HG02981 (cell line): ENCODE data around the gene SORT1.
A peak's percentile ranks its signal among the peaks of the same experiment; 100 is the strongest.
"Not testable (repeated sequence)": the region's sequence is repeated elsewhere in the genome, so short reads cannot be mapped to it uniquely, and the experiment has no call there.

Source experiments
- ATAC-seq: cut with Tn5 transposase; IDR thresholded peaks from one replicate; pipeline ENCODE4 v1.9.1; 2021; ENCODE audit warnings: mild to moderate bottlenecking, moderate library complexity; ENCODE audit not compliant: unreplicated experiment

SORT1 gene

DNA sequence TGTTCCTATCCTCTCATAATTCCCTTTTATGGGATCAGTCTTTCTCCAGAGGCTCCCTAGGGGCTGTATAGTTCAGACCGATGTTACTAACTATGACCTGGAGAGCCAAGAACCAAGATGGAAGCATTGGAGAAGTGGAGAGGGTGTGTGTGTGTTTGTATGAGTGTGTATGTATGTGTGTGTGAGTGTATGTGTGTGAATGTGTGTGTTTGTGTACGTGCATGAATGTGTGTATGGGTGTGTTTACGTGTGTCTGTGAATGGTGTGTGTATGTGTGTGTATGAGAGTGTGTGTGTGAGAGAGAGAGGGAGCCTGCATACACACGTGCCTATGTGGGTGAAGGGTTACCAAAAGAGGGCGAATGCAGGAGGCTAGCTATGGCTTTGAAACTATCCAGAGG lies 95.8 kb downstream of the SORT1 start:
- ATAC-seq = no peak

DNA sequence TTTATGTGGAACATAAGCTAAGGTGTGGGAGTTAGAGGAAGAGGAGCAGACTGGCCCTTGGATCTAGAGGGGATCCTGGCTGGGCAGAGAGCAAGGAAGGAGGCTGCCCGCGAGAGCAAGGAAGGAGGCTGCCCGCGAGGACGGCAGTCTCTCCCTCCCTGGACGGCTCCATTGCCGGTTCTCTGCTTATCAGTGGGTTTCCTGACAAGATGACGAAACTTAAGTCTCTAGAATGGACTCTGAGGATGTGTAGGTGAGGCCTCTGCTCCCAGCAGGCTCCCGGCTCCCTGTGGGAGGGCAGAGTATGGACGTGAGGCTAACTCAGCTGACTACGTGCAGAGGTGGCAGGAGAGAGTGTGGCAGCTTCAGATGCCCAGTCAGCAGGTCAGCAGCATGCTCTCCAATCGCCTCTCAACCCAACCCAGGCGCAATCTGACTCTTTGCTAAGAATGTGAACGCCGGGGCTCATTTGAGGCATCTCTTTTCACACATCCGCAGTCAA lies 97.0 kb downstream of the SORT1 start:
- no peak for ATAC-seq

DNA sequence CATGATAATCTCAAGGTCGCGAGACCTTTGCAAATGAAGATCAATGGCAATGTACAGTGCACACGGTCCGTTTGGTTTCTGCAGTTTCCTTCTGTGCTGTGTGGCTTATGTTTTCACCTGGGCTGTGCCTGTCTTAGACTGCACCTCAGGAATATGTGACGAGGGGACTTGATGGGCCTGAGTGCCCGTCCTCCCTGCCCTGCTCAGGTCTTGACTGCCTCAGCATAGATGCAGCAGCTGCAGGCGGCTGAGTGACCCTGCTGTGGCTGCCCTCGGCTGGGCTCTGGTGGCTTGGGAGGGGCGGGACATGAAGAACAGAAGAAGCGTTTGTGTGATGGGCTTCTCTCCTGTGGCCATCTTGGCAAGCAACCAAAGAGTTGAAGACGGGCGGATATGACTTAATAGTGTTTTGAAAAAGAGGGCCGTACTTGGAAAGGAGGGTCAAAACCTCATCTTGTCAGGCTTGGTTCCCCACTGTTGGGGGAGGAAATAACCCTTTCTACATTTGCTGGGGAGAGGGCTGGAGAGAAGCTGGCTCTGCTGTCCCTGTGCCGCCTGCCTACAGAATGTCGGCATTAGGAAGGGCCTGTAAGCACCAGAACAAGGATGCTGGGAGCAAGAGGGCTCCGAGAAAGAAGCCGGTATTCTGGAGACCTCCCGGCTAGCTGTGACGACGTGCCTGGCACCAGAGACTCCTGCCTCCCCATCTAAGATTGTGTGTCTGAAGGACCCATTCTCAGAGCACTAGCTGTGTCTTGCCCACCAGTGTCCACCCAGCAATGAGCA lies 98.0 kb downstream of the SORT1 start:
- ATAC-seq = no peak

DNA sequence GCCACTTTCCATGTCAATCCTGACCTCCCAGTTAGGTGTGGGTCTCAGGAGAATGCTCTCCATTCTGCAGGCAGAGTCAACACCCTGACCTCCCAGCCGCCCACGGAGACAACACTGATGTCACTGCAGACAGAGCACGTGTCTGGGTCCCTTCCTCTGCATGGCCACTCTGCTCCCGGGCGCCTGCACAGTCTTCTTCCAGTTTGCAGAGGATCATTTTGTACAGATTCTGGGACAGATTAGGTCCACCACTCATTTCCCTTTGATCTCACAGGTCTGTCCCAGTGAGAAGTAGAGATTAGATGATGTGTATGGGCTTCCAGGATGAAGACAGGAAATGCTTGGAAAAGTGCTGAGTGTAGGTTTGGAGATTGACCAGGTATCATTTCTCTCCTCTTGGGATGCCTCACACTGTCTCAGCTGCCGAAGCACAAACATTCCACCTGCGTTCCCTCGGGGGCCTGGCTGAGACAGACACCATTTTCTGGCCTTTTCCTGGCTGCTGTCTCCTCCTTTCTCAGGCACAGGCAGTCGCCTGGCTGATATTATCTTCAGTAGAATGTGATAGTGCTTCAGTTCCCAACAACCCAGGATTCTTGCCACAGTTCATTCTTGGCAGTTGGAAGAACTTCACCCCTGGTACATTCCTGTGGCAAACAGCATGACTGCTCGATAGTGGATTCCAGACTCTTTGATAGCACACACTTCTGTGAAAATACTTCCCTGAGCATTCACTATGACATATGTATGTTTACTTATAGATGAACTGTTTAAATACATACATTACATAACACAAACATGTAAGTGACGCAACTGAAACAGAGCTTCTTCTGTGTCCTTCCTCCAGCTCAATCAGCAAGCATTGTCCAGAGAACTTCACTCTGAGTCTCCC lies 98.8 kb downstream of the SORT1 start:
- no peak for ATAC-seq

DNA sequence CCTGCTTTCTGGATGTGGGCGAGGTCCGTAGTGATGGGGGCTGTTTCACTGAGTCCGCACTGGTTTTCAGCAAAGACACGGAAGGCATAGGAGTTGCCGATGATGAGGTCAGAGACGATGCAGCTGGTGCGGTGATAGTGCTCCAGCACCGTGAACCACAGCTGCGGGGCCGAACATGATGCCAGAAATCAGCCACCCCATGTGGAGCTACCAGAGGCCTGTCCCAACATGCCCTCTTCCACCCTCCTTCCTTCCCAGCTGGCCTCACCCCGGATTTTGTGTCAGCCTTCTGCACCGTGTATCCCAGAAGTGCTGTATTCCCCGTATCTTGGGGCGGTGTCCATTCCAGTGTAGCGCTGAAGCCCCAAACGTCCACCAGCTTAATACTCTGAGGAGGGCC lies 100.9 kb downstream of the SORT1 start:
- no peak for ATAC-seq

DNA sequence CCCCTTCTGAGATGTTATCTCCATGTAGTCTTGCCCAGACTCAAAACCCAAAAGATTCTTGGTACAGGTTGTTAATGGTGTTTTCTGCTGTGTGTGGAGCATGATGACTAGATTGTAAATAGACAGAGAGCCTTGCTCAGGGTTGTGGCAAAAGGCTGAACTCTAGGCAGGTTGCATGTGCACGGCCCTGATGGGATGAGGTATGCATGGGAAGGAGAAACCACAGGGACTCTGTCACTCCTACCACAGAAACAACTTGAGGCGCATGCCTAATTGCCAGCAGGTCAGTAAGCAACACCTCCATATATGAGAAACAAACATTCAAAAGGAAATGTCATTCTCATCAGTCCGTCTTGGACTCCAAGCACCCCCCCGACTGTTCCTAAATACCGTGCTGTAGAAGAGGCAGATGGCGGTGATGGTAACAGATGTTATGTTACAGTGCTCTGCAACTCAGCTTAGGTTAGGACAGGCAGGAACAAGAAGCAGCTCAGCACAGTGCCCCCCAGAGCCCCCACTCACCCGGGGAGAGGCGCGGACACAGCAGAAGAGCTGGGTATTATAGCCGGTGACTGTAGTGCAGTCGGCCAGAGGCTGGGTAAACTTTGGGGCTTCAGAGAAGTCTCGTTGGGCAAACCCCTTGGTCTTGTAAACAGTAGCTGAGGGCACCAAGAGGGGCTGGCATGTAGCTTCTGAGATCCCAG lies 101.9 kb downstream of the SORT1 start:
- no peak for ATAC-seq

DNA sequence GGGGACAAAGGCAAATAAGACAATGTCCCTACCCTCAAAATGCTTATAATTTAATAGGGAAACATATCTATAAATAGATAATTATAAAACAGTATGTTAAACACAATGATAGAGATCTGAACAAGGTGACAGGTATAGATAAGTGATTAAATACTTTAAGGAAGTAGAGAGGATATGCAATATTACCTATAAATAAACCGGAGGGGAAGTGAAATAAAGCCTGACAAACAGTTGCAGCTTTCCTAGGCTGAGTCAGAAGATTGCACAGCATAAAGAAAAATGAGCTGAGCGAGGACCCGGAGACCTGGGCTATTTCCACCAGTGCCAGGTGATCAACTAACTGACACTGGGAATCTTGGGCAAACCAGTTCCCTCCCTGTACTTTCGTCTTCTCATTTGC lies 103.2 kb downstream of the SORT1 start:
- ATAC-seq = no peak

DNA sequence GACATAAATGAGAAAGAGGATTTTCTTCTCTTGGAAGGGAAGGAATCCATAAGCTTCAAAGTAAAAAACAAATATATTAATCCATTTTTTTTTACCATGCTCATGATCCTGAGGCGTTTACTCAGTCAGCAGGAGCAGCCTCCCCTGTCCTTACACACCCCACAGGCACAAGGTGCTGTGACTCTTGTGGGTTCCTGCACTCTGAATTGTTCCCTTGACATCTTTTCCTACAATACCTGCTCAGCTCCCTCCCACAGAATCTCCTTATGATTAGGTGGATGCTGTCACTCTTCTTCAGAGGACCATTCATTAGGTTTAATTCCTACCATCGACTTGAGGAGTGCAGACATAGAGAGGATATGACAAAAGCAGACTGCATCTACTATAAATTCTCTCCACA lies 104.7 kb downstream of the SORT1 start:
- ATAC-seq = no peak

DNA sequence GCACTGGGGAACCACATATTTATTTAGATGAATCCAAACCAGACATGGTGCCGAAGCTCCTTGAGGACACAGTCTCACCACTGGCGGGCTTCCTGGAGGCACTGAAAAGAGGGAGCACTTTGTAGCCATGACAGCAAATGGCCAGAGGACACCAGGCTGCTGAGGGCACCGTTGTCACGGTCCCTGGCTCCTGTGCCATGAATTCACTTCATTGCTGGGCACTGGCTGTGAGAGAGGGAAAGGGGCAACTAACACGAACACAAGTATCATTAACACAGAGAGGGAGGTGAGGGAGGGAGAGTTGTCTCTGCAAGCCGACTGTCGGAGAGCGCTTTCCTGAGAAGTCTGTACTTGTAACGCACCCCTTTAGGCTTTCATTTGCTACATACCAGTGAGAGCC lies 105.4 kb downstream of the SORT1 start:
- no peak for ATAC-seq

DNA sequence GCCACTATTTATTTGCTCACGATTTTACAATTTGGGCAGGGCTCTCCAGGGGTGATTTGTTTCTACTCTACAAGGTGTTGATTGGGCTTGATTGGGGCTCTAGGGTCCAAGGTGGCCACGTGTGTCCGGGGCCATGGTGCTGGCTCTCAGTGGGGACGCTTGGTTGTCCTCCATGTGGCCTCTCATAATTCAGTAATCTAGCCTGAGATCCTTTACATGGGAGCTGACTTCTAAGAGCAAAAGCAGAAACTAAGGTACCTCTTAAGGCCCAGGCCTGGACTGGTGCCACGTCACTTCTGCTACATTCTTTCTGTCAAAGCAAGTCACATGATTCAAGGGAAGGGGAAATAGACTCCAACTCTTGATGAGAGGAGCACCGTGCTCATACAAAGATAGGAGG lies 106.7 kb downstream of the SORT1 start:
- ATAC-seq = no peak

DNA sequence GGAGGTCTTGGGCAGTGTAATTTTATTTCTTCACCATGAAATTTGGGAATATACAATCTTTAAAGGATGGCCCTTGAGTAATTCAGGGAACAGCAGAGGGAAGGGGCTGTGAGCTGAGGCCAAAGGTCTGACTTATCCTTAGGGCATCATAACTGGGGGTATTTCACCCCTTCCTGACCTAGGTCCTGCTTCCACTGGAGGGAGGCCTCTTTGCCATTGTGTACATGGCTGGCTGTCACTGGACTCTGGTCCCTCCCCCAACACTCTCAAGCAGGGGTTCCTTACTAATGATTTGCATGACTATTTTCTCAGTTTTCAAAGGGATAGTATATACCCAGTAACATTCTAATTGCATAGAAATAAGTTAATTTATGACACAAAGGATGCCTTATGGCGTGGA lies 107.6 kb downstream of the SORT1 start:
- no peak for ATAC-seq

DNA sequence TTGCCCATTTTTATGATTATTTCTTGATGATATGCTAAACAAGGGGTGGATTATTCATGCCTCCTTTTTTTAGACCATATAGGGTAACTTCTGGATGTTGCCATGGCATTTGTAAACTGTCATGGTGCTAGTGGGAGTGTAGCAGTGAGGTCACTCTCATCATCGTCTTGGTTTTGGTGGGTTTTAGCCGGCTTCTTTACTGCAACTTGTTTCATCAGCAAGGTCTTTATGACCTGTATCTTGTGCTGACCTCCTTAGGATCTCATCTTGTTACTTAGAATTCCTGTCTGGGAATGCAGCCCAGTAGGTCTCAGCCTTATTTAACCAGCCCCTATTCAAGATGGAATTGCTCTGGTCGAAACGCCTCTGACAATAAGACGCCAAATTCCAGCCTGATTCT lies 111.0 kb downstream of the SORT1 start:
- ATAC-seq = not testable (repeated sequence)

DNA sequence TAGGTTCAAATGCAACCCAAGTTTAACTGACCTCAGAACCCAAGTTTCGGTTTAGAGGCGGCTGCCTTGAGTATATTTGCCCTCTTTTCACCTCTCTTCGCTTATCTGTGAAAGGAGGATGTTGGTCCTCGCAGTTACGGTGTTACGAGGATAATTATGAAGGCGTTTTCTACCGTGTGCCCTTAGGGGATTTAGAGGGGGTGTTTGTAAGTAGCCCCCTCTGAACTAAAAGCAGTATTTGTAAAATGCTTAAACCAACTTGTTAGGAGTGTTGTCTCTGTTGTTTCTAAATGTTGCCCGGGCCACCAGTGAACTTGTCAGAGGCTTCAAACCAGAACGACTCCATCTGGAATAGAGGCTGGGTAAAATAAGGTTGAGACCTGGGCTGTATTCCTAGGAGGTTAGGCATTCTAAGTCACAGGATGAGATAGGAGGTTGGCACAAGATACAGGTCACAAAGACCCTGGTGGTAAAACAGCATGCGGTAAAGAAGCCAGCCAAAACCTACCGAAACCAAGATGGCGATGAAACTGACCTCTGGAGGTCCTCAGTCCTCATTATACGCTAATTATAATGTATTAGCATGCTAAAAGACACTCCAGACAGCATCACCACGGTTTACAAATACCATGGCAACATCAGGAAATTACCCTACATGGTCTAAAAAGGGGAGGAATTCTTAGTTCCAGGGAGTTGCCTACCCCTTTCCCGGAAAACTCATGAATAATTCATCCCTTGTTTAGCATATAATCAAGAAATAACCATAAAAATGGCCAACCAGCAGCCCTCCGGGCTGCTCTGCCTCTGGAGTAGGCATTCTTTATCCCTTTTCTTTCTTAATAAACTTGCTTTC lies 113.7 kb downstream of the SORT1 start:
- ATAC-seq = no peak

DNA sequence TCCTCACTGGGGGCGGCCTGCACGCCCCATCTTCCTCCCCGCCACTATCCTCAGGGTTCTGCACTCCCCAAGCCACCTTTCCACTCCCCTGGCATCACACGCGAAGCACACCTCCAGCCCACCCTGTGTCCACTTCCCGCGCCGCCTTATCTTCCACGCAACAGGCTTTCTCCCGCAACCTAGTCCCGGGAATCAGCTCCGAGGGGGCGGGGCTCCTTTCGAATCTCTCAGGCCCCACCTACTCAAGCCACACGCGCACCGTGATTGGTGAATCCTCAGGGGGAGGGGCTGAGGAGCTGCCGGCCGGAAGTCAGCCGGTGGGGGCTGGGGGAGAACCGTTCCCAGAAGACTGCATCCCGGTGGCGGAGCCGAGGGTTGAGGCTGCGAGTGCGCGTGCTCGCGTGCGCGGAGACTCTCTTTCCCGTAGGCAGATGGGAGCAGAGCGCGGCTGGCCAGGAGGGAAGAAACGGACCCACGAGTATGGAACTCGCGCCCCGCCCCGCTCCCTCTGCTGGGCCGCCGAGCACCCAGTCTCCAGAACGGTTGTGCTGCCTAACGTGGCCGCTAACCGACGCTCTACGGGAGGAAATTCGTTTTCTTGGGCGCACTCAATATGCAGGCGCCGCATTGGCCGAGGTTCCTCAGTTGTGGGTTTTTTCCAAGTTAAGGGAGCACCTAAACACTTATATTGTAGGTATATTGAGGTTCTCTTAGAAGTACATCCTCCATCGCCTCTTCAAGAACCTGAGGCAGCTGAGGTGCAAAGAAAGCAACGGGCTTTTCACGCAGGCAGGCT lies 114.6 kb downstream of the SORT1 start, which contains the start of gene PSRC1:
Gene PSRC1, minus strand, starts transcription at position 194 of the 796 bp plus-strand sequence.
- ATAC-seq = peak; percentile 96

DNA sequence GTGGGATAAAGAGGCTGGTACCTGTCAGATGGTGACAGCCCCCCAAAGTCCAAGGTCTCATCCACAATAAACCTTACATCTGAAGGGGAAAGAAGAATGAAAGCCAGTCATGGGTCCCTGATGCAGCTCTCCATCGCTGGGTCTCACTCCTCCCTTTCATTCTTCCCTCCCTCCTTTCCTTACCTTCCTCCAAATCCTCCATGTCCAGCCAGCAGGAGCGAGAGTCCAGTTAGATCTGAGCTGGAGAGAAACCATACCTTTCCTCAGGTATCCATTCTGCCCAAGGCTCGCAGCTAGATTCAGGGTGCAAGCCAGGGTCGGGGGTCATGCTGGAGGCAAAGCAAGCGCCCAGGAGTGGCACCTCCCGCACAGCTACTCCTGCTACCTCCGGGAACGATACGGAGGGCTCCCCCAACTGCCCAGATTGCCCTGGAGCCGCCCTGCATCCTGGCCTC lies 115.2 kb downstream of the SORT1 start:
- ATAC-seq = no peak

DNA sequence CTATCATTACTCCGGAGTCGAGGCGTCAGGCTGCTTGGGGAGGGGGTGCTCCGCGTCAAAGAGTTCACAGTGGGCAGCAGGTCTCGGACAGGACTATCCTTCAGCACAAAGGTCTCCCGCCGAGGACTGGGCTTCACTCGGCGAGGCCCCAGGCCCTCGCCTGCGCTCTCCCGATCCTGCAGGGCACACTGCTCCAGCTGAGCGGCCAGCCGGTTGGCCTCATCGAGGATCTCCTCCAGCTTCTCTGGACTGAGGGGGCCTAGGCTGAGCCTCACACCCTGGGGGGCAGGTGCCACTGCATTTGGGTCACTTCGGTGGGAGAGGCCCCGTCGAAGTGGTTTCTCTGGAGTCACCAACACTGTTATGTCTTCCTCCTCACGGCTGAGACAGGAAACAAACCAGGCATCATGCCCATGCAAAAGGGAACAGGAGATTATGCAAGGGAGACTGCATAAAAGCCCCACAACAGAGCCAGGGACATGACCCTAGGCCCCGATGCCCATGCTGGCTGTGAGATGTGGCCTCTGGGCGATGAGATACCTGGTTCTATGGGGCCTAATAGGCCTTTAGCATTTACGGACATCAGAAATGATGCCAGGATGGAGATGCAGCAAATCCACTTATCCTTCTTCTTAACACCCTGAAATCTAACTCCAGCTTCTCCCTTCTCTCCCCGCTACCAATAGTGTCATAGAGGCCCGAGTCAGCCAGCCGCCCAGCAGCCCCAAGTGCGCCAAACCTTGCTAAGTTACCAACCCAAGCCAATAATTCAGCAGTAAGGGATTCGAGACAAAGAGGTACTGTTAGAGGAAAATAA lies 115.8 kb downstream of the SORT1 start:
- ATAC-seq = no peak

DNA sequence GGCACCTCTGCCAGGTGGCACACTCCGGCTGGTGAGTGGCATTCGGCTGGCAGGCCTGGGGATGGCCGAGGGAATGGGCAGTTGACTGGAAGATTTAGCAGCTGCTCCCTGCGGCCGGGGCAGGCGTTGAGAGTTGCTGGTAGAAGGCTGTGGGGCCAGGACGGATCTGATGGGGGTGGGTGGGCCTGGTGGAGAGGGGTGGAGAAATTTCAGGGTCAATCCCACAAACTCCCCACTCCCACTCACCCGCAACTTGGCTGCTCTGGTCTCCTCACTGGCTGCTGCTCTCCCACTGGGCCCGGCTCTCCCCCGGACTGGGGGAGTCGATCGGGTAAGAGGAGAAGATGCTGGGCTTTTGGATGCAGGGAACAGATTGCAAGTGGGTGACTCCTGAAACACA lies 116.9 kb downstream of the SORT1 start:
- ATAC-seq = no peak

DNA sequence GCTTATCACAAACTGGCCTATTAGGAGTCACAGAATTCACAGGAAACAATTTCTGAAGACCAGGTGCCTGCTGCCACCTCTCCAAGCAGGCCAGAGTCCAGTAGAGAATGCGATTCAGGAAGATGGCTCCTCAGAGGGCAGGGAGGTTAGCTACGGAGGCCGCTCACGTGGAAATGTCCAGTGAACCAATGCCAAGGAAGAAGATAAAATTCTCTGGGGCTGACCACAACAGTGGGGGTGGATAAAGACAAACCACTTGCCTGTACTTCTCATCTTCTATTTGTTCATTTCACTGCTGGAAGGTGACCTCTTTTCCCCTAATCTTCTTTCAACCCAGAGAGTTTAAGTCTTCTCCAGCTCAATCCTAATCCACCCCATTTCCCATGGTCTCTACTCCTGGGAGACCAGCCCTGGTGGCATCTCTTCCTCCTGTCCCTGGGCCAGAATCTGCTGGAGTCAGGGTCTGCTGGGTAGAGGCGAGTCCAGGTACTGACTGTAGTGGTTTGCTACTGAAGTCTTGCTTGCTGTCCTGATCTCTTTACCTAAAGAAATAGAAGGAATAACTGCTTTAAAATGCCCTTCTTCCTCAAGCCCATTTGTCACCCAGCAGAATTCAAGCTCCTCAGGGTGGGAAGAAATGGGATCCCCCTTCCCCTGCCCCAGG lies 118.0 kb downstream of the SORT1 start:
- ATAC-seq = no peak
